HG03432 (cell line): ENCODE measurements around the gene AOC2.
"Not testable (repeated sequence)": the region's sequence is repeated elsewhere in the genome, so short reads cannot be mapped to it uniquely, and the experiment has no call there.

ENCODE experiments used
- ATAC-seq: cut with Tn5 transposase; IDR thresholded peaks from one replicate; pipeline ENCODE4 v1.9.1; 2021; ENCODE audit warnings: mild to moderate bottlenecking, moderate library complexity; ENCODE audit not compliant: unreplicated experiment

The AOC2 gene

GRCh38 chr17:42832213-42832933 is 12.0 kb upstream of the AOC2 start:
- ATAC-seq = no peak

- peak; percentile 87 for ATAC-seq
Observed at GRCh38 chr17:42832934-42833766, 11.2 kb upstream of the AOC2 start, which contains the start of gene PSME3. PSME3 (plus strand) TSS chr17:42833397; CDS start chr17:42833632, 235 bp downstream.

- ATAC-seq = no peak
Observed at GRCh38 chr17:42833767-42834422, 10.5 kb upstream of the AOC2 start.

GRCh38 chr17:42835732-42836131 is 8.6 kb upstream of the AOC2 start:
- ATAC-seq = no peak

- no peak for ATAC-seq
Observed at GRCh38 chr17:42841975-42842685, 2.2 kb upstream of the AOC2 start.

GRCh38 chr17:42843358-42843934 is 934 bp upstream of the AOC2 start:
- ATAC-seq = no peak

- no peak for ATAC-seq
Observed at GRCh38 chr17:42844761-42845555, 578 bp downstream of the AOC2 start.

GRCh38 chr17:42845556-42845917 is 1.2 kb downstream of the AOC2 start:
- ATAC-seq = no peak

- no peak for ATAC-seq
Observed at GRCh38 chr17:42845918-42846593, 1.7 kb downstream of the AOC2 start.

GRCh38 chr17:42846594-42847280 is 2.4 kb downstream of the AOC2 start:
- ATAC-seq = no peak

GRCh38 chr17:42848093-42848492 is 3.7 kb downstream of the AOC2 start:
- ATAC-seq = no peak

- ATAC-seq = no peak
Observed at GRCh38 chr17:42849031-42849430, 4.7 kb downstream of the AOC2 start.

GRCh38 chr17:42849451-42850181 is 5.2 kb downstream of the AOC2 start:
- no peak for ATAC-seq

GRCh38 chr17:42850954-42851353 is 6.6 kb downstream of the AOC2 start, which contains the start of gene AOC3:
AOC3 (plus strand) TSS chr17:42851199; CDS start chr17:42851344, 145 bp downstream.
- ATAC-seq = no peak

- not testable (repeated sequence) for ATAC-seq
Observed at GRCh38 chr17:42851371-42852240, 7.2 kb downstream of the AOC2 start.

- ATAC-seq = no peak
Observed at GRCh38 chr17:42852351-42852750, 8.0 kb downstream of the AOC2 start.

- no peak for ATAC-seq
Observed at GRCh38 chr17:42853004-42853403, 8.6 kb downstream of the AOC2 start.
